Upper lobe of right lung (tissue), 1 donor: ENCODE results near the gene EIF2A. TPM values are rescaled to one million over a fixed set of nuclear protein-coding genes. Genes with fewer than 3 reads are reported as not detected.
A peak's percentile ranks its signal among the peaks of the same experiment; 100 is the strongest.

ENCODE experiments used
- ATAC-seq: fragments of 200-7000 bp; cut with Tn5 transposase; one replicate; pipeline ENCODE4 v1.9.1; 2020; ENCODE audit warnings: mild to moderate bottlenecking, moderate library complexity
- DNase-seq: peaks from one replicate; pipeline ENCODE4 v3.0.0-alpha.2; 2020
- H3K27ac ChIP-seq: fragments of 200-600 bp; one replicate; pipeline ENCODE4 v1.8.0; 2022
- H3K27me3 ChIP-seq: fragments of 200-600 bp; one replicate; pipeline ENCODE4 v1.8.0; 2022; ENCODE audit warnings: mild to moderate bottlenecking
- H3K36me3 ChIP-seq: fragments of 200-600 bp; one replicate; pipeline ENCODE4 v1.8.0; 2022
- H3K4me1 ChIP-seq: fragments of 200-600 bp; one replicate; pipeline ENCODE4 v1.8.0; 2022
- H3K4me3 ChIP-seq: fragments of 200-600 bp; one replicate; pipeline ENCODE4 v1.8.0; 2022; ENCODE audit warnings: mild to moderate bottlenecking
- H3K9me3 ChIP-seq: fragments of 200-600 bp; one replicate; pipeline ENCODE4 v1.8.0; 2022
- CTCF ChIP-seq: fragments of 200-600 bp; IDR thresholded peaks from one replicate; pipeline ENCODE4 v1.8.0; 2022; ENCODE audit warnings: antibody characterized with exemption
- intact Hi-C: fragments of 100-400 bp; cut with DNase I; formaldehyde crosslinking; loops from one replicate; pipeline ENCODE4 v1.11.0; 2022
- total RNA-seq: library from RNA; stranded (reverse); fragmentation: NEBNext Ultra II Directional; extraction: Animal tissue kit (Norgen Biotek cat#: 25700); gene quantifications from one replicate; pipeline ENCODE4 v1.2.1, GENCODE V29; 2021
- donor health status: DM: no; HTN: yes; CAD: no; lungs with severe emphysema.

EIF2A gene
- total RNA-seq, 1 donor from 2014 or later = 83.8 TPM

DNA sequence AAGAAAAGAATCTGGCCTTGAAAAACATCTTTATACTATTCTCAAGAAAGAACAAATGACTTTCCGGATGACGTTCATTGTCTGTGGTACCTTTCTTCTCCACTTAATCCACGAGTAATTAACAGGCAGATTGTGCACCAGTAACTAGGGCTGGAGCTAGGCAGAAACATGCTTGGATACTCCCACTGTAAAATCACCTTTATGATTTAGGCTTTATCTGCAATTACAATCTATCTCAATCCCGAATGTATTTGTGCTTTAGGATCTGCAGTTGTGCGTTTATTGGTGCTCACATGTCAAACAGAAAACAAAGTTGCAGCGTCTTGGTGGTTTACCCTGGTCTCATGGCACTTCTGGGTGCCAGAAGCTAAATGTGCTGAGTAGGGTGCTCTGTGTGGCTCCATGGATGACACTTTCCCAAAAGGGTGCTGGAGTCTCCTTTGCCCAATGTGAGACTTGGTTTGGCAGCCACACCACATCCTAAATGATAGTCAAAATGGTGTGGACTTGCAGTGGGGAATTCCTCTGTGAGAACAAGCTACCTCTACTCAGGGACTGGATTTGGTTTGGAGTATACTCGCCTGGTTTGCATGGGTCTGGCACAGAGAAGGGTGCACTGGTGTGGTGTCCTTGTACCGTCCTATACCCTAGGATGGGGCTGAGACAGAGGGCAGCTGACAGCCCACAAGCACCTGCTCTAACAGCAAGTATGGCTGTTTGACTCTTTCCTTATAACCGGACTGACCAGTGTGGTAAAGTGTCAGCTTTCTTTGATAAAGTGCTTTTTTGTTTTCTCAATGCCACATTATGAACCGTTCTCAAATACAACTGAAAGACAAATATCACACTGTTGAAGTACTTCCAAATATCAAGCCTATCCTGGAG lies 8.0 kb upstream of the EIF2A start:
- TF ChIP-seq CTCF = no peak
- intact Hi-C loops = no loop called here
- H3K9me3 ChIP-seq = no peaks in the 10 kb centered on the region
- H3K4me3 ChIP-seq = no peak overlapping the region
- no peak overlapping the region for H3K27ac ChIP-seq
- DNase-seq (no peak), ATAC-seq (peak; percentile 86)
- H3K4me1 ChIP-seq = peaks cover 16% of the 10 kb centered on the region
- no peaks in the 10 kb centered on the region for H3K27me3 ChIP-seq
- peaks cover 13% of the 10 kb centered on the region for H3K36me3 ChIP-seq

DNA sequence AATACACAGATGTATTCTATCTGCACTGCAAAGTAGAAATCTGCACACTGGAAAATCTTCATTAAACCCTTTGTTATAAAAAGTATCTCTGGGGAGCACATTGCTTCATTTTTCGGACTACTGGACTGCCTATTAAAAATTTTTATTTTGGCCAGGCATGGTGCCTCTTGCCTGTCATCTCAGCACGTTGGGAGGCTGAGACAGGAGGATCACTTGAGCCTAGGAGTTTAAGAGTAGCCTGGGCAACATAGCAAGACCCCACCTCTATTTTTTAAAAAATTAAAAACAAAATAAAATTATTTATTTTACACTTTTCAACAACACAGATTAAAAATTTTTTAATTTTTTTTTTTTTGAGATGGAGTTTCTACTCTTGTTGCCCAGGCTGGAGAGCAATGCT lies 6.3 kb upstream of the EIF2A start:
- H3K27ac ChIP-seq = no peak overlapping the region
- peaks cover 24% of the 10 kb centered on the region for H3K36me3 ChIP-seq
- TF ChIP-seq CTCF = no peak
- H3K4me3 ChIP-seq = no peak overlapping the region
- no peak for ATAC-seq
- H3K27me3 ChIP-seq = no peaks in the 10 kb centered on the region
- H3K9me3 ChIP-seq = no peaks in the 10 kb centered on the region
- DNase-seq = no peak
- intact Hi-C loops = no loop called here
- peaks cover 26% of the 10 kb centered on the region for H3K4me1 ChIP-seq

GRCh38 chr3:150540991-150541390 lies 5.6 kb upstream of the EIF2A start:
- H3K4me3 ChIP-seq = no peak overlapping the region
- H3K27me3 ChIP-seq = no peaks in the 10 kb centered on the region
- no peaks in the 10 kb centered on the region for H3K9me3 ChIP-seq
- peaks cover 24% of the 10 kb centered on the region for H3K36me3 ChIP-seq
- ATAC-seq = no peak
- DNase-seq = no peak
- peaks cover 26% of the 10 kb centered on the region for H3K4me1 ChIP-seq
- peak overlapping the region; percentile 17 for H3K27ac ChIP-seq
- TF ChIP-seq CTCF = no peak
- intact Hi-C loops = no loop called here

DNA sequence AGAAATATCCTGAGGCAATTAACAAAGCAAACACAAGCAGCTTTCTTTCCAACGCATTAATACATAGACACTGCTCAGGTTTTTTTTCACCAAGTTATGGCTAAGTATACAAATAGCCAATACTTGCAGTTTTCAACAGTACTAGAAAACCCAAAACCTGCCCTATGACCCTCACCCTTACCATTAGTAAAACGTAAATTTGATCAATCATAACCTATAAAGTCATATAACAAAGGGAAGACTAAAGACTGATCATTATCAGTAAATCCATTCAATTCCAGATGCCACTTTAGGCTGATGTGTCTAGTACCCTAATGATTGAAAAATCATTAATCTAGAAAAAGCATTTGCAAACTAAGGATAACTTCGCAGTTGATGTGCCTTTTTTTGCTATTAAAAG lies 3.5 kb upstream of the EIF2A start:
- TF ChIP-seq CTCF = no peak
- H3K36me3 ChIP-seq = peaks cover 24% of the 10 kb centered on the region
- H3K4me3 ChIP-seq = no peak overlapping the region
- no peaks in the 10 kb centered on the region for H3K9me3 ChIP-seq
- no peak for ATAC-seq
- no peak for DNase-seq
- peaks cover 37% of the 10 kb centered on the region for H3K4me1 ChIP-seq
- intact Hi-C loops = no loop called here
- no peak overlapping the region for H3K27ac ChIP-seq
- H3K27me3 ChIP-seq = no peaks in the 10 kb centered on the region

GRCh38 chr3:150543531-150543930 lies 3.1 kb upstream of the EIF2A start:
- intact Hi-C loops = no loop called here

More at GRCh38 chr3:150543531-150543930, 3.1 kb upstream of the EIF2A start:
- Histone ChIP-seq H3K27ac (no peak overlapping the region), H3K27me3 (no peaks in the 10 kb centered on the region), H3K36me3 (peaks cover 24% of the 10 kb centered on the region), H3K4me1 (peaks cover 40% of the 10 kb centered on the region), H3K4me3 (no peak overlapping the region), H3K9me3 (no peaks in the 10 kb centered on the region)
- ATAC-seq = no peak
- DNase-seq = no peak
- no peak for TF ChIP-seq CTCF
